Mucosa of rectum (tissue), 2 donors: ENCODE data around the gene NAGPA.

Experiments used
- H3K27ac ChIP-seq, 2 donors: one replicate each; pipeline ENCODE4 v1.7.0; 2013; ENCODE audit warnings: inconsistent platforms in 2 of 2, low read depth in 2 of 2, low read length in 2 of 2
- H3K27me3 ChIP-seq, 2 donors: one replicate each; pipeline ENCODE4 v1.7.0; 2013; ENCODE audit warnings: low read length in 2 of 2; ENCODE audit not compliant: control insufficient read depth in 2 of 2, insufficient read depth in 2 of 2
- H3K36me3 ChIP-seq, 2 donors: one replicate each; pipeline ENCODE4 v1.7.0; 2013; ENCODE audit warnings: low read length in 2 of 2; ENCODE audit not compliant: control insufficient read depth in 2 of 2, insufficient read depth in 2 of 2
- H3K4me1 ChIP-seq, 2 donors: one replicate each; pipeline ENCODE4 v1.7.0; 2013; ENCODE audit warnings: low read length in 2 of 2, mild to moderate bottlenecking in 1 of 2; ENCODE audit not compliant: control insufficient read depth in 2 of 2, insufficient read depth in 2 of 2
- H3K4me3 ChIP-seq, 2 donors: one replicate each; pipeline ENCODE4 v1.7.0; 2013; ENCODE audit warnings: low read length in 2 of 2
- H3K9ac ChIP-seq, 2 donors: one replicate each; pipeline ENCODE4 v1.7.0; 2013; ENCODE audit warnings: low read length in 2 of 2, low read depth in 1 of 2, mild to moderate bottlenecking in 1 of 2
- H3K9me3 ChIP-seq, 2 donors: one replicate each; pipeline ENCODE4 v1.7.0; 2013; ENCODE audit warnings: low read length in 2 of 2; ENCODE audit not compliant: control insufficient read depth in 2 of 2
- donor health status: healthy.
- donor health status: Normal muscosa, but diverticular disease.

The NAGPA gene

DNA sequence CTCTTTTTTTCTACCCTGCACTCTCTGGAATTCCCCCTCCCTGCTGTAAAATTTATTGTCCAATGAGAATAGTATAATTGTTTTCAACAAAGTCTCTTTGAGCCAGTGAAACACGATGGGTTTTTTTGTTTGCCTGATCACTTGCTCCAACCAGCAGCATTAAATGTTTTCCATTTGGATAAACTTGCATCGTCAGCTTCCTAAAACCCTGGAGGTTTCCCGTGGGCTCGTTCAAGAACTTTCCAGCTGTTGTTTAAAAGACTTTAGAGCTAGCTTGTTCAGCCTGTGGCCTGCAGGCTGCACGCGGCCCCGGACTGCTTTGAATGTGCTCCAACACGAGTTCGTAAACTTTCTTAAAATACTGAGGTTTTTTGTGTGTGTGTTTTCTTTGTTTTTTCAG lies 14.9 kb downstream of the NAGPA start:
- H3K4me3 ChIP-seq: no peak overlapping the region
- H3K4me1 ChIP-seq: peaks cover 0 to 3% of the 10 kb centered on the region in 2 donors
- H3K9ac ChIP-seq: no peak overlapping the region
- H3K36me3 ChIP-seq: no peaks in the 10 kb centered on the region
- H3K27ac ChIP-seq: no peak overlapping the region
- H3K9me3 ChIP-seq: no peaks in the 10 kb centered on the region
- no peaks in the 10 kb centered on the region for H3K27me3 ChIP-seq

DNA sequence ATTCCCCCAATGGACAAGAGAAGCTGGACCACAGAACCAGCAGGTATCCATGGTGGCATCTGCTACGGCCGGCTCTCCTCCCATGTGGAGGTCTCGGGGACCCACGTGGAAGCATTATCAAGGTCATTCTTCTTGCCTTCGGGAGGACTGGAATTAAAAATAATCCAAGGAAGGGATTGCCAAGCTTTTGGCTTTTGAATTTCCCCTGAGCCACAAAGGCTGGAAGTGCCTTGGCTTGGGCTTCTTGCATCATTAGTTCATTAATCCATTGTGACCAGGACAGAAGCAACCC lies 16.1 kb downstream of the NAGPA start:
- Histone ChIP-seq H3K4me3 (no peak overlapping the region), H3K36me3 (no peaks in the 10 kb centered on the region), H3K9me3 (no peaks in the 10 kb centered on the region), H3K27ac (no peak overlapping the region), H3K4me1 (peaks cover 0 to 3% of the 10 kb centered on the region in 2 donors), H3K27me3 (no peaks in the 10 kb centered on the region), H3K9ac (no peak overlapping the region)

DNA sequence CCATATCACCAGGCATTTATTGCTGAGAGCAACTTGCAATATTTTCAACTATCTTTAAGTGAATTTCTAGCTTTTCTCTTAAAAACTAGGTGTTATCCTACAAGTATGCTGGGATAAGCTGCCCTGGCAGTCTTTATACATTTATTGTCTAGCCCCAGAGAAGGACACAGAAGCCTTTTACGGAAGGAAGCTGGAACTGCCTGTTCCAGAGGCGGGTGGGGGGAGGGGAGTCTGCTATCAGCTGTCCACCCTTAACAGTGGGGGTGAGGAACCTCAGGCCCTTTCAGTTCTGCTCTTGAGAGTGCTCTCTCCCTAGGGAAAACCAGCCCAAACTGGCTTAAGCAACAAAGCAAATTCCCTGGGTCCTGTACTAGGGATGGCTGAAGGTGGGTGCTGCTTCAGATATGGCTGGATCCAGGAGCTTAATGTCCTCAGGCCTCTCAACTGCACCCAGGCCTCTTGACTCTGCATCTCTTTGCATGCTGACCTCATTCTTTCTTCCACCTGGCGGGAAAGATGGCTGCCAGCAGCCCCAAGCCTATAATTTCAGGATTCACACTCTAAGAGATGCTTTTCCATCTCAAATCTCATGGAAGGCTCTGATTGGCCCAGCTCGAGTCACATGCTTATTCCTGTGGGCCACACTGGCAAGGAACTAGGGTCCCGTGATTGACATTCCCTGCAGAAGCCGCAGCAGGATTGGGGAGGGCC lies 16.6 kb downstream of the NAGPA start:
- peaks cover 0 to 2% of the 10 kb centered on the region in 2 donors for H3K27me3 ChIP-seq

DNA sequence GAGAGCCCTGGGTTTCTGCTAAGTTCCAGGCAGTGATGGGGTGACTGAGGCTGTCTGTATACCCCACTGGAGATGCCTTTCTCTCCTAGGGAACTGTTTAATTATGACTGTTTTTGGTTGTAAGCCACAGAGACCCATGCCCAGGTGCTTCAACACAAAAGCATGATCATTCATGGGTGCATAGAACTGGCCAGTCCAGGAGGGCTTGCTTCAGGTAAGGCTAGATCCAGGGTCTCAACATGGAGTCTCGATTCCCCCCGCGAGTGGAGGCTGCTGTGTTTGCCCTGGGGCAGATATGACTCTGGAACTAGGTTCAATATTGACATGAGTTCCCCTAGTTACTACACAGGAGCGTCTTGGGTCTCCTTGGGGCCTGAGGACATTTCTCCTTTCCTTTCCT lies 17.8 kb downstream of the NAGPA start:
- peaks cover 0 to 3% of the 10 kb centered on the region in 2 donors for H3K4me1 ChIP-seq
- H3K9me3 ChIP-seq: no peaks in the 10 kb centered on the region
- no peak overlapping the region for H3K4me3 ChIP-seq
- no peak overlapping the region for H3K9ac ChIP-seq
- peaks cover 0 to 3% of the 10 kb centered on the region in 2 donors for H3K27me3 ChIP-seq
- H3K27ac ChIP-seq: no peak overlapping the region
- no peaks in the 10 kb centered on the region for H3K36me3 ChIP-seq

More for the DNA sequence above, 16.6 kb downstream of the NAGPA start:
- H3K36me3 ChIP-seq: no peaks in the 10 kb centered on the region
- H3K27ac ChIP-seq: no peak overlapping the region
- H3K4me1 ChIP-seq: peaks cover 0 to 3% of the 10 kb centered on the region in 2 donors
- H3K4me3 ChIP-seq: no peak overlapping the region
- H3K9ac ChIP-seq: no peak overlapping the region
- H3K9me3 ChIP-seq: no peaks in the 10 kb centered on the region

DNA sequence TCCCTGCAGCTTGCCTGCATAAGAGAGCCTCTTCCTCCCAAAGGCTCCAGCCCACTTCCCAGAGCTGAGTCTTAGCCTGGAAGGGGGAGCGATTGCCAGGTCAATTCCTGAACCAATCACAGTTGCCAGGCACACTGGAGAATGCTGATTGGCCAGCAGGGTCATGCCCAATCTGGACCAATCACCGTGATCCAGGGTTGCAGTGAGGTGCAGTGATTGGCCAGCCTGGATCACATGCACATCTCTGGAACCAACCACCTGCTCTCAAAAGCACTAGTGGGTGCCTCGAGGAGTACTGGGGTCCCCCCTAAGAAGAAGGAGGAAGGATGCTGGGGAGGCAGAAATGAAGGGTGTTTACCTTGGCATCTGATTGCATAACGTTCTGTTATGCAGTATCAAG lies 18.4 kb downstream of the NAGPA start:
- no peak overlapping the region for H3K4me3 ChIP-seq
- no peaks in the 10 kb centered on the region for H3K36me3 ChIP-seq
- no peaks in the 10 kb centered on the region for H3K9me3 ChIP-seq
- peaks cover 0 to 3% of the 10 kb centered on the region in 2 donors for H3K27me3 ChIP-seq
- no peak overlapping the region for H3K9ac ChIP-seq
- H3K27ac ChIP-seq: no peak overlapping the region
- peaks cover 0 to 3% of the 10 kb centered on the region in 2 donors for H3K4me1 ChIP-seq

DNA sequence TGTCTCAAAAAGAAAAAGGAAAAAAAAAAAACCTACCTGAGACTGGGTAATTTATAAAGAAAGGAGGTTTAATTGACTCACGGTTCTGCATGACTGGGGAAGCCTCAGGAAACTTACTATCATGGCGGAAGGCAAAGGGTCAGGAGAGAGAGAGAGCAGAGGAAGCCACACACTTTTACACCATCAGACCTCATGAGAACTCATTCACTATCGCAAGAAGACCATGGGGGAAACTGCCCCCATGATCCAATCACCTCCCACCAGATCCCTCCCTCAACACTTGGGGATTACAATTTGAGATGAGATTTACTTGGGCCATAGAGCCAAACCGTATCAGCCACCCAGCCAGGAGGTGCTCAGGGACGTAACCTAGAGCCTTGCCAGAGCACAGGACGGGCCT lies 20.8 kb downstream of the NAGPA start:
- H3K4me3 ChIP-seq: no peak overlapping the region
- no peak overlapping the region for H3K27ac ChIP-seq
- H3K27me3 ChIP-seq: peaks cover 0 to 3% of the 10 kb centered on the region in 2 donors
- H3K9ac ChIP-seq: no peak overlapping the region
- no peaks in the 10 kb centered on the region for H3K4me1 ChIP-seq
- no peaks in the 10 kb centered on the region for H3K9me3 ChIP-seq
- no peaks in the 10 kb centered on the region for H3K36me3 ChIP-seq

DNA sequence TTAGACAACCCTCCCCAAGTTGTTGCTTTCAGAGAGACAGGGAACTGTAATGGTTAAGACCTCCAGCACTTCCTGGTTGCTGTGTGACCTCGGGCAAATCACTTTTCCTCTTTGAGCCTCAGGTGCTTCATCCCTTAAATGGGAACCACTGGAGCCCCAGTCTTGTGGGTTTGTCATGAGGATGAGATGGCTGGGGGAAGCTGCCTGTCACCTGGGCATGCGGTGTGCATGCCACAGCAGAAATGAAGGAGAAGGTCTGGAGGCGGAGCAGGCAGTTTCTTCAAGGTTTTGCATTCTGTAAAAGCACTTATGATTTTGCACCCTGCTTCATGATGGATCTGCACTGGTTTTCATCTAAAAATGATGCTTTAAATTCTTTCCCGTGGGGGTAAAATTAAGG lies 22.1 kb downstream of the NAGPA start:
- Histone ChIP-seq H3K27me3 (peaks cover 0 to 3% of the 10 kb centered on the region in 2 donors), H3K4me3 (no peak overlapping the region), H3K27ac (no peak overlapping the region), H3K4me1 (no peaks in the 10 kb centered on the region), H3K9ac (no peak overlapping the region), H3K36me3 (no peaks in the 10 kb centered on the region), H3K9me3 (no peaks in the 10 kb centered on the region)

DNA sequence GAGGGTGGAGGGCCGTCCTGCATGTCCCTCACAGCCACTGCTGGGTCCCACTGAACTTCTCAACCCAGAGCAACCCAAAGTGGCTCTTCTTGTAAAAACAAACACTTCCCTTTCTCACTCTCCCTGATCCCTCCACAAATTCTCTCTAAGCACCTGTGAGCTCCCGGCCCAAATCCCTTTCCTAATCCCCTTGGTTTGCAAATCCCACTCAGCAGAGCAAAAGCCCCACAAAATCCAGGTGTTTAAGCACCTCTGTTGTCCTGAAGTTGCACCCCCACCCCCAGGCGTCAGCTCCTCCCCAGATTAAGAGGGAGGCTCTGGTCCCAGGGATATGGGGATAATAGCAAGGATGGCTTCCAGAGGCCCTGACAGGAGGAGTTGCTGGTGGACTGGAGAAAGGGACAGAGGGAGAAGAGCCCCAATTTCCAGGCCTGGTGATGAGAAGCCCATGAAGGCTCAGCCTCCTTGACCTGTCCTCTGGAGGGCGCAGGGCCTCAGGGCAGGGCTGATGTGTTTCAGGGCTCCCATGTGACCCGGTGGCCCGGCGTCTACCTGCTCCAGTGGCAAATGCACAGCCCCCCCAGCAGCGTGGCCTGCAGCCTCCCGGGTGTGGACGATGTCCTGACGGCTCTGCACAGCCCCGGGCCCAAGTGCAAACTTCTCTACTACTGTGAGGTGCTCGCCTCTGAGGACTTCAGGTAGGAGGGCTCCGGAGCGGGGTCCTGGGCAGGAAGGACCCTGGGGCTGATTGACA lies 23.0 kb downstream of the NAGPA start:
- no peak overlapping the region for H3K9ac ChIP-seq
- H3K4me3 ChIP-seq: no peak overlapping the region
- H3K36me3 ChIP-seq: no peaks in the 10 kb centered on the region
- H3K27ac ChIP-seq: no peak overlapping the region
- H3K27me3 ChIP-seq: peaks cover 0 to 3% of the 10 kb centered on the region in 2 donors
- no peaks in the 10 kb centered on the region for H3K4me1 ChIP-seq
- no peaks in the 10 kb centered on the region for H3K9me3 ChIP-seq

DNA sequence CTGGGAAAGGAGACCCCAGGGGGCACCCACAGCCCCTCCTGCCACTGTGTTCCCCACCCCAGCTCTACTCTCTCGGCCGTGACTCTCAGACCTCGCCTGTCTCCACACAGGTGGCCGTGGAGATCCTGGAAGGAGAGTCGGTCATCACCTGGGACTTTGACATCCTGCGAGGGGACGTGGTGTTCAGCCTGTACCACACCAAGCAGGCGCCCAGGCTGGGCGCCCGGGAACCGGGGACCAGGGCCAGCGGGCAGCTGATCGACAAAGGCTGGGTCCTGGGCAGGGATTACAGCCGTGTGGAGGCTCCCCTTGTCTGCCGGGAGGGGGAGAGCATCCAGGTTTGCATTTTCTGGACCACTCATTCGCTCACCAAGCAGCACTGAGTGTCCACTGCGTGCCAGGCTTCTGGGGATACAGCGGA lies 25.4 kb downstream of the NAGPA start:
- H3K4me3 ChIP-seq: no peak overlapping the region

DNA sequence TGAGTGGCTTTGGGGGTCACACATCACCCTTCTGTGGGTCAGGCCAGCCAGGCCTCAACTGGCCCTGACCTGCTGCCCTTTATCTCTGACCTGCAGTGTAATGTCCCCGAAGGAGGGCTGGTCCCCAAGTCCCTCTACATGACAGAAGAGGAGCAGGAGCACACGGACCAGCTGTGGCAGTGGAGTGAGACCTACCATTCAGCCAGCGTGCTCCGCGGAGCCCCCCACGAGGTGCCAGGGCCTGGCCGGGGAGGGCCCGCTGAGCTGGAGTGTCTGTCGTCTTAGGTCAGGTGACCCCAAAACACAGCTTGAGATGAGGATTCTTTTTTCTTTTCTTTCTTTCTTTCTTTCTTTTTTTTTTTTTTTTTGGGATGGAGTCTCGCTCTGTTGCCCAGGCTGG lies 26.5 kb downstream of the NAGPA start:
- no peaks in the 10 kb centered on the region for H3K9me3 ChIP-seq
- peaks cover 0 to 2% of the 10 kb centered on the region in 2 donors for H3K27me3 ChIP-seq
- H3K9ac ChIP-seq: no peak overlapping the region
- H3K4me1 ChIP-seq: no peaks in the 10 kb centered on the region
- H3K4me3 ChIP-seq: no peak overlapping the region
- no peak overlapping the region for H3K27ac ChIP-seq
- H3K36me3 ChIP-seq: no peaks in the 10 kb centered on the region

More for the DNA sequence above, 25.4 kb downstream of the NAGPA start:
- Histone ChIP-seq H3K36me3 (no peaks in the 10 kb centered on the region), H3K4me1 (no peaks in the 10 kb centered on the region), H3K9me3 (no peaks in the 10 kb centered on the region), H3K27me3 (peaks cover 0 to 3% of the 10 kb centered on the region in 2 donors), H3K27ac (no peak overlapping the region), H3K9ac (no peak overlapping the region)
